Measurements from ENCODE around the gene MRPL38. TPM values are rescaled to one million over a fixed set of nuclear protein-coding genes. Genes with fewer than 3 reads are reported as not detected.

MRPL38 gene
- total RNA-seq, 2 donors from 2014 or later, result 88.6 to 190 TPM

GRCh38 chr17:75895370-75896155, 9.1 kb downstream of the MRPL38 start:
- intact Hi-C loops (cut with DNase I), result no loop called here
- DNase-seq, result peak; percentile 44
- Histone ChIP-seq H3K9ac (ENCODE audit: low read depth in 2 of 2, low read length in 2 of 2) (peak overlapping the region; percentile 61 to 71), H3K9me3 (no peaks in the 10 kb centered on the region), H3K4me1 (peaks cover 8% of the 10 kb centered on the region), H3K27me3 (no peaks in the 10 kb centered on the region), H3K27ac (peak overlapping the region; percentile 92), H3K36me3 (peaks cover 12% of the 10 kb centered on the region), H3K4me3 (peak overlapping the region; percentile 73)
- TF ChIP-seq CTCF (IDR thresholded peaks at IDR 0.05), result no peak

- Histone ChIP-seq H3K4me1 (peaks cover 8% of the 10 kb centered on the region), H3K27ac (no peak overlapping the region), H3K9me3 (no peaks in the 10 kb centered on the region), H3K4me3 (no peak overlapping the region), H3K27me3 (no peaks in the 10 kb centered on the region), H3K9ac (ENCODE audit: low read depth in 2 of 2, low read length in 2 of 2) (peak overlapping the region in 1 of 2 donors; percentile 6), H3K36me3 (peaks cover 11% of the 10 kb centered on the region)
- DNase-seq, result no peak
- no peak for TF ChIP-seq CTCF (IDR thresholded peaks at IDR 0.05)
- intact Hi-C loops (cut with DNase I), result no loop called here
Measured at GRCh38 chr17:75894049-75894733, 10.5 kb downstream of the MRPL38 start.

GRCh38 chr17:75893305-75894048, 11.2 kb downstream of the MRPL38 start:
- H3K36me3 ChIP-seq, result peaks cover 4% of the 10 kb centered on the region
- peaks cover 8% of the 10 kb centered on the region for H3K4me1 ChIP-seq
- intact Hi-C loops (cut with DNase I), result no loop called here
- no peak overlapping the region for H3K4me3 ChIP-seq
- no peaks in the 10 kb centered on the region for H3K9me3 ChIP-seq
- no peak for TF ChIP-seq CTCF (IDR thresholded peaks at IDR 0.05)
- no peak for DNase-seq
- no peak overlapping the region for H3K27ac ChIP-seq
- H3K9ac ChIP-seq (ENCODE audit: low read depth in 2 of 2, low read length in 2 of 2), result peak overlapping the region in 1 of 2 donors; percentile 6
- H3K27me3 ChIP-seq, result no peaks in the 10 kb centered on the region

GRCh38 chr17:75892556-75893224, 12.0 kb downstream of the MRPL38 start:
- intact Hi-C loops (cut with DNase I), result no loop called here
- no peak overlapping the region for H3K9ac ChIP-seq (ENCODE audit: low read depth in 2 of 2, low read length in 2 of 2)
- H3K4me1 ChIP-seq, result peaks cover 8% of the 10 kb centered on the region

More at GRCh38 chr17:75892556-75893224, 12.0 kb downstream of the MRPL38 start:
- no peak for DNase-seq
- Histone ChIP-seq H3K36me3 (no peaks in the 10 kb centered on the region), H3K9me3 (no peaks in the 10 kb centered on the region), H3K27ac (no peak overlapping the region), H3K4me3 (no peak overlapping the region), H3K27me3 (no peaks in the 10 kb centered on the region)
- no peak for TF ChIP-seq CTCF (IDR thresholded peaks at IDR 0.05)
